ENCODE data around the gene BZW2.

DNA sequence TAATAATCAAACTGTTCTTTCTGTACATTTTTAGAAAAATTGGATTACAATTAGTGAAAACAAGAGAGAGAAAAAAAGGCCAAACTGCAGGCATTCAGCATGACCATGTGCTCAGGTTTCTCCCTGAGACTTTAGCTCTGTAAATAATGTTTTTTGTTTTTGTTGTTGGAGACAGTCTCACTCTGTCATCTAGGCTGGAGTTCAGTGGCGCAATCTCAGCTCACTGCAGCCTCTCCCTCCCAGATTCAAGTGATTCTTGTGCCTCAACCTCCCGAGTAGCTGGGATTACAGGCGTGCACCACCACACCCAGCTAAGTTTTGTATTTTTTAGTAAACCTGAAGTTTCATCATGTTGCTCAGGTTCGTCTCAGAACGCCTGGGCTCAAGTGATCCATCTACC lies 23.0 kb downstream of the BZW2 start:
- TF ChIP-seq, protein P1, sequence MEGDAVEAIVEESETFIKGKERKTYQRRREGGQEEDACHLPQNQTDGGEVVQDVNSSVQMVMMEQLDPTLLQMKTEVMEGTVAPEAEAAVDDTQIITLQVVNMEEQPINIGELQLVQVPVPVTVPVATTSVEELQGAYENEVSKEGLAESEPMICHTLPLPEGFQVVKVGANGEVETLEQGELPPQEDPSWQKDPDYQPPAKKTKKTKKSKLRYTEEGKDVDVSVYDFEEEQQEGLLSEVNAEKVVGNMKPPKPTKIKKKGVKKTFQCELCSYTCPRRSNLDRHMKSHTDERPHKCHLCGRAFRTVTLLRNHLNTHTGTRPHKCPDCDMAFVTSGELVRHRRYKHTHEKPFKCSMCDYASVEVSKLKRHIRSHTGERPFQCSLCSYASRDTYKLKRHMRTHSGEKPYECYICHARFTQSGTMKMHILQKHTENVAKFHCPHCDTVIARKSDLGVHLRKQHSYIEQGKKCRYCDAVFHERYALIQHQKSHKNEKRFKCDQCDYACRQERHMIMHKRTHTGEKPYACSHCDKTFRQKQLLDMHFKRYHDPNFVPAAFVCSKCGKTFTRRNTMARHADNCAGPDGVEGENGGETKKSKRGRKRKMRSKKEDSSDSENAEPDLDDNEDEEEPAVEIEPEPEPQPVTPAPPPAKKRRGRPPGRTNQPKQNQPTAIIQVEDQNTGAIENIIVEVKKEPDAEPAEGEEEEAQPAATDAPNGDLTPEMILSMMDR (IDR thresholded peaks at IDR 0.05) = no peak
- TF ChIP-seq POLR2A (IDR thresholded peaks at IDR 0.05) = no peak
